K562 (cell line): ENCODE results near the gene ZBTB32. TPM values are rescaled to one million over a fixed set of nuclear protein-coding genes. Genes with fewer than 3 reads are reported as not detected.
A peak's percentile ranks its signal among the peaks of the same experiment; 100 is the strongest.

Source experiments
- CUX1 ChIP-seq: fragments of 200-800 bp; sonication (Bioruptor generic); IDR thresholded peaks from 2 replicates; pipeline ENCODE4 v1.6.1; 2016; ENCODE audit warnings: missing genetic modification characterization, missing compliant biosample characterization
- E2F5 ChIP-seq: sonication (generic); formaldehyde crosslinking; IDR thresholded peaks from 2 replicates; pipeline ENCODE4 v1.8.0; 2022; ENCODE audit warnings: mild to moderate bottlenecking, missing genetic modification reagents
- ETV5 ChIP-seq: sonication (generic); formaldehyde crosslinking; IDR thresholded peaks from 2 replicates; pipeline ENCODE4 v1.4.0; 2020; ENCODE audit warnings: low read depth, mild to moderate bottlenecking, missing genetic modification reagents
- FIP1L1 ChIP-seq: fragments of 200-400 bp; formaldehyde crosslinking; IDR thresholded peaks from 2 replicates; pipeline ENCODE4 v1.6.1; 2018; ENCODE audit warnings: mild to moderate bottlenecking, low read depth, low read length; ENCODE audit not compliant: poor library complexity, severe bottlenecking
- FOXM1 ChIP-seq, 2 experiments: fragments of 450-650 bp in 1 of 2; sonication (generic) in 1 of 2; formaldehyde crosslinking in 1 of 2; IDR thresholded peaks; 2 replicates each; pipeline versions ENCODE4 v1.6.1 to v1.9.0; 2017 to 2022; ENCODE audit warnings: low read depth in 2 of 2, mild to moderate bottlenecking in 2 of 2, missing genetic modification reagents in 1 of 2, moderate library complexity in 1 of 2
- GTF2A2 ChIP-seq: IDR thresholded peaks from 2 replicates; pipeline ENCODE4 v1.6.1; 2016; ENCODE audit warnings: mild to moderate bottlenecking, missing genetic modification characterization, missing compliant biosample characterization
- HDAC8 ChIP-seq: fragments of 450-650 bp; IDR thresholded peaks from 2 replicates; pipeline ENCODE4 v1.6.1; 2016; ENCODE audit warnings: mild to moderate bottlenecking, missing genetic modification characterization, moderate library complexity, missing compliant biosample characterization
- MAZ ChIP-seq, 2 experiments: fragments of 450-650 bp in 1 of 2; sonication (generic) in 1 of 2; formaldehyde crosslinking; IDR thresholded peaks in 1 of 2; conservative IDR thresholded peaks in 1 of 2; 2 replicates each; pipeline versions ENCODE4 v1.4.0 to v1.5.0; 2020; ENCODE audit warnings: mild to moderate bottlenecking in 1 of 2, missing genetic modification reagents in 1 of 2
- NCOR1 ChIP-seq: fragments of 450-650 bp; IDR thresholded peaks from 2 replicates; pipeline ENCODE4 v1.6.1; 2016; ENCODE audit warnings: mild to moderate bottlenecking, moderate library complexity
- NFATC3 ChIP-seq: fragments of 450-650 bp; IDR thresholded peaks from 2 replicates; pipeline ENCODE4 v1.6.1; 2017; ENCODE audit warnings: mild to moderate bottlenecking
- PHF8 ChIP-seq: fragments of 200-600 bp; sonication (generic); IDR thresholded peaks from 2 replicates; pipeline ENCODE4 v1.6.1; 2012; ENCODE audit warnings: mixed run types, mild to moderate bottlenecking, inconsistent platforms, low read length, moderate library complexity, borderline replicate concordance
- SRSF9 ChIP-seq: fragments of 200-400 bp; formaldehyde crosslinking; IDR thresholded peaks from 2 replicates; pipeline ENCODE4 v1.6.1; 2017; ENCODE audit warnings: low read depth, low read length, borderline replicate concordance
- ZBTB9 ChIP-seq: fragments of 450-650 bp; formaldehyde crosslinking; IDR thresholded peaks from 2 replicates; pipeline ENCODE4 v1.4.0; 2020; ENCODE audit warnings: mild to moderate bottlenecking, moderate library complexity
- ZHX1 ChIP-seq: fragments of 150-350 bp; conservative IDR thresholded peaks from 2 replicates; pipeline ENCODE4 v1.6.1; 2014; ENCODE audit warnings: low read length
- ZNF184 ChIP-seq: sonication (generic); formaldehyde crosslinking; IDR thresholded peaks from 2 replicates; pipeline ENCODE4 v1.5.0; 2020; ENCODE audit warnings: missing genetic modification reagents
- ZNF57 ChIP-seq: fragments of 450-650 bp; formaldehyde crosslinking; IDR thresholded peaks from 2 replicates; pipeline ENCODE4 v1.4.0; 2020; ENCODE audit warnings: mild to moderate bottlenecking, moderate library complexity
- polyA plus RNA-seq, 8 experiments: library from polyadenylated mRNA; depleted of rRNA in 4 of 8; stranded (reverse) in 5 of 8; unstranded in 3 of 8; fragments of >200 nt; fragmentation: Nextera tagmentation in 2 of 8; fragmentation: Illumina TruSeq in 1 of 8; extraction: Ambion mirVana in 2 of 8; extraction: Trizol in 1 of 8; gene quantifications; 2 replicates each; pipeline versions ENCODE4 v1.2.1 to v1.2.3, GENCODE V29; 2011 to 2014; ENCODE audit warnings: inconsistent platforms in 1 of 8, missing spikeins in 1 of 8
- total RNA-seq, 7 experiments: library from RNA; depleted of rRNA in 6 of 7; stranded (reverse); fragments of >200 nt in 6 of 7; fragmentation: Illumina TruSeq in 2 of 7; extraction: Trizol in 2 of 7; gene quantifications; 2 replicates each; pipeline versions ENCODE4 v1.2.1 to v1.2.3, GENCODE V29; 2011 to 2021; ENCODE audit warnings: low replicate concordance in 1 of 7

The ZBTB32 gene
- total and polyA plus RNA-seq, 9 of the 15 experiments (the other 6 are each of a cell fraction or from before 2014, with no cell fraction given), result 0.20 TPM; not detected in 8

- TF ChIP-seq ZHX1, result no peak
- peak; percentile 54 for TF ChIP-seq FIP1L1
- TF ChIP-seq ETV5 (CRISPR knock-in tag), result peak; percentile 35; the same call in 1 of the 2 replicates
- TF ChIP-seq CUX1 (CRISPR knock-in tag), result no peak
- TF ChIP-seq GTF2A2 (tag), result no peak
- TF ChIP-seq ZNF184, result no peak
- TF ChIP-seq NCOR1, result no peak
- peak; percentile 84 to 92 for TF ChIP-seq MAZ (CRISPR knock-in tag; conservative IDR thresholded peaks at IDR 0.05 in 1 of 2, IDR thresholded peaks at IDR 0.05 in 1 of 2)
- TF ChIP-seq PHF8, result peak; percentile 66; the same call in 1 of the 2 replicates
- no peak for TF ChIP-seq E2F5
- no peak for TF ChIP-seq NFATC3
- peak; percentile 79; the same call in 1 of the 2 replicates for TF ChIP-seq ZBTB9 (CRISPR knock-in tag)
- TF ChIP-seq FOXM1 (IDR thresholded peaks at IDR 0.05; ENCODE audit: low read depth), result no peak
- no peak; the same call in 1 of the 2 replicates for TF ChIP-seq FOXM1 (CRISPR knock-in tag; IDR thresholded peaks at IDR 0.05; ENCODE audit: low read depth)
- no peak for TF ChIP-seq SRSF9
- no peak for TF ChIP-seq ZNF57 (CRISPR knock-in tag)
- TF ChIP-seq HDAC8 (tag), result no peak; the same call in 1 of the 2 replicates
Measured at GRCh38 chr19:35716801-35717664, 12.7 kb downstream of the ZBTB32 start (continued).
